ENCODE data around the gene CD164. TPM values are rescaled to one million over a fixed set of nuclear protein-coding genes. Genes with fewer than 3 reads are reported as not detected.

Gene CD164
- total and polyA plus RNA-seq, 2 of the 4 experiments (the other 2 are of a cell fraction), result 146 to 150 TPM

DNA sequence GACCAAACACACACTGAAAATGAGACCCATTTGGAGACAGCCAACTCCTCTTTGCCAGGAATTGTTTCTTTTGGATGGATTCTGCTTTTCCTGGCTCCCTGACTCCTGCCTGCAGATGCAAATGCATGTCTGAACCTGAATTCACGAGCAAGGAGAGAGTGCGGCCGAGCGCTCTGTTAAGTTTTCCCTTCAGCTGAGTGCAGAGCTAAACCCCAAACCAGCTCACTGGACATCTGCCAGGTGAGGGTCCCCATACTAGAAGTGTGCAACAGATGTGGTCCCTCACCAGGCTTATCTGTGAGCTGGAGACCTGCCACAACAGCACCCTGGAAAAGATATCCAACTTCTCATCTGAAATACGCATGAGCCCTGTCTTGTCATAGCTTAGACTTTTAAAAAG lies 59.0 kb downstream of the CD164 start:
- Histone ChIP-seq H4K8ac (ENCODE audit: low read depth in 2 of 2, low read length in 2 of 2) (no peak overlapping the region), H3K23ac (ENCODE audit: low read depth, low read length) (no peak overlapping the region), H3K27me3 (ENCODE audit: control insufficient read depth, insufficient read depth, low read length) (peaks cover 4% of the 10 kb centered on the region), H3K27ac (ENCODE audit: insufficient read depth, low read length) (no peak overlapping the region), H3K9me1 (ENCODE audit: insufficient read depth, low read length) (no peaks in the 10 kb centered on the region), H2AFZ (replicated peaks; ENCODE audit: low read length, poor library complexity) (no peak overlapping the region), H2BK15ac (ENCODE audit: low read depth, low read length) (no peak overlapping the region), H2BK120ac (ENCODE audit: low read depth, low read length) (no peak overlapping the region), H4K5ac (ENCODE audit: low read depth, low read length) (no peak overlapping the region), H4K20me1 (ENCODE audit: insufficient read depth, low read length) (no peaks in the 10 kb centered on the region), H4K91ac (ENCODE audit: insufficient read depth, low read depth, low read length) (no peak overlapping the region), H3K36me3 (ENCODE audit: control insufficient read depth, insufficient read depth, low read length) (no peaks in the 10 kb centered on the region), H2BK5ac (ENCODE audit: low read depth, low read length, poor library complexity, severe bottlenecking) (no peak overlapping the region), H3K18ac (ENCODE audit: low read depth, low read length) (no peak overlapping the region), H2AK9ac (replicated peaks; ENCODE audit: low read depth, low read length, poor library complexity) (no peak overlapping the region), H2BK20ac (ENCODE audit: low read depth, low read length) (no peak overlapping the region), H3K56ac (ENCODE audit: extremely low read depth, insufficient read depth, low read length) (no peak overlapping the region), H3K4me3 (ENCODE audit: insufficient read depth, low read depth, low read length) (no peak overlapping the region), H3K4ac (ENCODE audit: low read depth, low read length) (no peak overlapping the region), H3K14ac (replicated peaks; ENCODE audit: low read depth, low read length) (no peak overlapping the region), H3K9me3 (ENCODE audit: control insufficient read depth, insufficient read depth, low read length) (no peaks in the 10 kb centered on the region), H3K4me1 (ENCODE audit: control insufficient read depth, insufficient read depth, low read length) (no peaks in the 10 kb centered on the region), H2AK5ac (ENCODE audit: low read depth, low read length) (no peak overlapping the region), H3K4me2 (ENCODE audit: low read depth, low read length) (no peak overlapping the region), H3K9ac (ENCODE audit: low read depth, low read length) (no peak overlapping the region), H3K79me1 (ENCODE audit: low read depth in 1 of 2, low read length in 2 of 2) (no peaks in the 10 kb centered on the region)
- POLR2A ChIA-PET (ENCODE audit: unreplicated experiment), result no interaction called here
- no peak for DNase-seq
- no TSS peak for BruUV-seq (replicated peaks)
- TF ChIP-seq CHD1 (IDR thresholded peaks at IDR 0.05; ENCODE audit: low read depth, low read length) (no peak), RFX5 (IDR thresholded peaks at IDR 0.05; ENCODE audit: low read depth, low read length) (no peak), POLR2A (IDR thresholded peaks at IDR 0.05; ENCODE audit: low read depth, low read length) (no peak), CEBPB (IDR thresholded peaks at IDR 0.05; ENCODE audit: low read depth, low read length) (no peak), MAFK (IDR thresholded peaks at IDR 0.05; ENCODE audit: low read depth, low read length) (no peak), MAZ (IDR thresholded peaks at IDR 0.05; ENCODE audit: borderline replicate concordance, low read depth, low read length) (no peak), FOS (IDR thresholded peaks at IDR 0.05; ENCODE audit: low read depth, low read length) (no peak), MXI1 (IDR thresholded peaks at IDR 0.05; ENCODE audit: borderline replicate concordance, low read depth, low read length) (no peak), RAD21 (IDR thresholded peaks at IDR 0.05; ENCODE audit: low read length) (no peak), SMC3 (IDR thresholded peaks at IDR 0.05; ENCODE audit: low read depth, low read length) (no peak), BHLHE40 (IDR thresholded peaks at IDR 0.05; ENCODE audit: low read depth, low read length) (no peak), NFE2L2 (IDR thresholded peaks at IDR 0.05; ENCODE audit: low read depth, low read length) (no peak), RCOR1 (IDR thresholded peaks at IDR 0.05; ENCODE audit: insufficient replicate concordance, low read length) (no peak)
- TF ChIP-seq, protein P1, sequence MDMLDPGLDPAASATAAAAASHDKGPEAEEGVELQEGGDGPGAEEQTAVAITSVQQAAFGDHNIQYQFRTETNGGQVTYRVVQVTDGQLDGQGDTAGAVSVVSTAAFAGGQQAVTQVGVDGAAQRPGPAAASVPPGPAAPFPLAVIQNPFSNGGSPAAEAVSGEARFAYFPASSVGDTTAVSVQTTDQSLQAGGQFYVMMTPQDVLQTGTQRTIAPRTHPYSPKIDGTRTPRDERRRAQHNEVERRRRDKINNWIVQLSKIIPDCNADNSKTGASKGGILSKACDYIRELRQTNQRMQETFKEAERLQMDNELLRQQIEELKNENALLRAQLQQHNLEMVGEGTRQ (IDR thresholded peaks at IDR 0.05; ENCODE audit: low read depth, low read length), result no peak
- TF ChIP-seq, protein P2, sequence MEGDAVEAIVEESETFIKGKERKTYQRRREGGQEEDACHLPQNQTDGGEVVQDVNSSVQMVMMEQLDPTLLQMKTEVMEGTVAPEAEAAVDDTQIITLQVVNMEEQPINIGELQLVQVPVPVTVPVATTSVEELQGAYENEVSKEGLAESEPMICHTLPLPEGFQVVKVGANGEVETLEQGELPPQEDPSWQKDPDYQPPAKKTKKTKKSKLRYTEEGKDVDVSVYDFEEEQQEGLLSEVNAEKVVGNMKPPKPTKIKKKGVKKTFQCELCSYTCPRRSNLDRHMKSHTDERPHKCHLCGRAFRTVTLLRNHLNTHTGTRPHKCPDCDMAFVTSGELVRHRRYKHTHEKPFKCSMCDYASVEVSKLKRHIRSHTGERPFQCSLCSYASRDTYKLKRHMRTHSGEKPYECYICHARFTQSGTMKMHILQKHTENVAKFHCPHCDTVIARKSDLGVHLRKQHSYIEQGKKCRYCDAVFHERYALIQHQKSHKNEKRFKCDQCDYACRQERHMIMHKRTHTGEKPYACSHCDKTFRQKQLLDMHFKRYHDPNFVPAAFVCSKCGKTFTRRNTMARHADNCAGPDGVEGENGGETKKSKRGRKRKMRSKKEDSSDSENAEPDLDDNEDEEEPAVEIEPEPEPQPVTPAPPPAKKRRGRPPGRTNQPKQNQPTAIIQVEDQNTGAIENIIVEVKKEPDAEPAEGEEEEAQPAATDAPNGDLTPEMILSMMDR (conservative IDR thresholded peaks at IDR 0.05; ENCODE audit: low read depth, low read length), result no peak
- TF ChIP-seq, protein P3, sequence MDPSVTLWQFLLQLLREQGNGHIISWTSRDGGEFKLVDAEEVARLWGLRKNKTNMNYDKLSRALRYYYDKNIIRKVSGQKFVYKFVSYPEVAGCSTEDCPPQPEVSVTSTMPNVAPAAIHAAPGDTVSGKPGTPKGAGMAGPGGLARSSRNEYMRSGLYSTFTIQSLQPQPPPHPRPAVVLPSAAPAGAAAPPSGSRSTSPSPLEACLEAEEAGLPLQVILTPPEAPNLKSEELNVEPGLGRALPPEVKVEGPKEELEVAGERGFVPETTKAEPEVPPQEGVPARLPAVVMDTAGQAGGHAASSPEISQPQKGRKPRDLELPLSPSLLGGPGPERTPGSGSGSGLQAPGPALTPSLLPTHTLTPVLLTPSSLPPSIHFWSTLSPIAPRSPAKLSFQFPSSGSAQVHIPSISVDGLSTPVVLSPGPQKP (IDR thresholded peaks at IDR 0.05; ENCODE audit: borderline replicate concordance, low read depth, low read length), result no peak
- WGBS, 2 experiments (ENCODE audit: extremely low coverage in 2 of 2, insufficient read length in 1 of 2), result no CpG with 5 or more reads among the region's 5 CpGs
- intact Hi-C loops (cut with micrococcal nuclease) (no loop called here), dilution Hi-C loops (cut with HindIII; ENCODE audit: low sequenced_read_pairs, unreplicated experiment) (no loop called here), in situ Hi-C loops (cut with MboI; ENCODE audit: low sequenced_read_pairs) (no loop called here)
- CTCF ChIA-PET, result no interaction called here
- ATAC-seq (ENCODE audit: low read depth), result no peak
